Neuron (in vitro differentiated cells): ENCODE data around the gene PAPPA2.
"Not testable (repeated sequence)": the region's sequence is repeated elsewhere in the genome, so short reads cannot be mapped to it uniquely, and the experiment has no call there.

Experiments
- H2AFZ ChIP-seq: one replicate; pipeline ENCODE4 v1.6.1; 2013; ENCODE audit warnings: low read depth, mild to moderate bottlenecking, inconsistent platforms, low read length, moderate library complexity
- H3K27me3 ChIP-seq: one replicate; pipeline ENCODE4 v1.6.1; 2013; ENCODE audit warnings: low read length; ENCODE audit not compliant: insufficient read depth
- H3K36me3 ChIP-seq: one replicate; pipeline ENCODE4 v1.6.1; 2013; ENCODE audit warnings: low read length; ENCODE audit not compliant: insufficient read depth
- H3K4me1 ChIP-seq: one replicate; pipeline ENCODE4 v1.6.1; 2013; ENCODE audit warnings: low read length; ENCODE audit not compliant: insufficient read depth
- H3K4me3 ChIP-seq: 2 replicates; pipeline ENCODE4 v1.5.1; 2013; ENCODE audit warnings: mild to moderate bottlenecking, low read length, moderate library complexity
- H3K9me3 ChIP-seq: one replicate; pipeline ENCODE4 v1.6.1; 2013; ENCODE audit warnings: low read length

PAPPA2 gene

GRCh38 chr1:176543360-176544129 lies 80.6 kb downstream of the PAPPA2 start:
- H3K4me3 ChIP-seq: no peak overlapping the region
- H2AFZ ChIP-seq: no peak overlapping the region
- no peaks in the 10 kb centered on the region for H3K27me3 ChIP-seq
- H3K9me3 ChIP-seq: no peaks in the 10 kb centered on the region
- no peaks in the 10 kb centered on the region for H3K4me1 ChIP-seq
- no peaks in the 10 kb centered on the region for H3K36me3 ChIP-seq

- no peak overlapping the region for H2AFZ ChIP-seq
Observed at GRCh38 chr1:176545034-176545639, 82.2 kb downstream of the PAPPA2 start.

GRCh38 chr1:176546825-176547224 lies 83.8 kb downstream of the PAPPA2 start:
- no peak overlapping the region for H3K4me3 ChIP-seq
- H3K4me1 ChIP-seq: no peaks in the 10 kb centered on the region
- no peak overlapping the region for H2AFZ ChIP-seq
- no peaks in the 10 kb centered on the region for H3K9me3 ChIP-seq
- H3K27me3 ChIP-seq: no peaks in the 10 kb centered on the region
- no peaks in the 10 kb centered on the region for H3K36me3 ChIP-seq

More at GRCh38 chr1:176545034-176545639, 82.2 kb downstream of the PAPPA2 start:
- Histone ChIP-seq H3K36me3 (no peaks in the 10 kb centered on the region), H3K4me1 (no peaks in the 10 kb centered on the region), H3K27me3 (no peaks in the 10 kb centered on the region), H3K4me3 (no peak overlapping the region), H3K9me3 (no peaks in the 10 kb centered on the region)

- no peak overlapping the region for H3K4me3 ChIP-seq
- no peaks in the 10 kb centered on the region for H3K4me1 ChIP-seq
- no peaks in the 10 kb centered on the region for H3K27me3 ChIP-seq
- H2AFZ ChIP-seq: no peak overlapping the region
- no peaks in the 10 kb centered on the region for H3K9me3 ChIP-seq
- H3K36me3 ChIP-seq: no peaks in the 10 kb centered on the region
Observed at GRCh38 chr1:176551146-176551545, 88.2 kb downstream of the PAPPA2 start.

GRCh38 chr1:176552217-176552991 lies 89.4 kb downstream of the PAPPA2 start:
- Histone ChIP-seq H3K9me3 (no peaks in the 10 kb centered on the region), H3K27me3 (no peaks in the 10 kb centered on the region)

GRCh38 chr1:176552999-176553398 lies 90.0 kb downstream of the PAPPA2 start:
- H3K4me3 ChIP-seq: no peak overlapping the region

More at GRCh38 chr1:176552217-176552991, 89.4 kb downstream of the PAPPA2 start:
- H3K36me3 ChIP-seq: no peaks in the 10 kb centered on the region
- no peak overlapping the region for H2AFZ ChIP-seq
- no peak overlapping the region for H3K4me3 ChIP-seq
- H3K4me1 ChIP-seq: no peaks in the 10 kb centered on the region

GRCh38 chr1:176556288-176556687 lies 93.3 kb downstream of the PAPPA2 start:
- no peaks in the 10 kb centered on the region for H3K4me1 ChIP-seq
- no peaks in the 10 kb centered on the region for H3K36me3 ChIP-seq
- H2AFZ ChIP-seq: no peak overlapping the region
- H3K9me3 ChIP-seq: no peaks in the 10 kb centered on the region
- H3K4me3 ChIP-seq: no peak overlapping the region
- no peaks in the 10 kb centered on the region for H3K27me3 ChIP-seq

More at GRCh38 chr1:176552999-176553398, 90.0 kb downstream of the PAPPA2 start:
- H3K4me1 ChIP-seq: no peaks in the 10 kb centered on the region
- H3K27me3 ChIP-seq: no peaks in the 10 kb centered on the region
- no peak overlapping the region for H2AFZ ChIP-seq
- no peaks in the 10 kb centered on the region for H3K36me3 ChIP-seq
- no peaks in the 10 kb centered on the region for H3K9me3 ChIP-seq

- Histone ChIP-seq H3K9me3 (no peaks in the 10 kb centered on the region), H3K27me3 (no peaks in the 10 kb centered on the region), H3K4me3 (no peak overlapping the region), H3K36me3 (no peaks in the 10 kb centered on the region), H2AFZ (no peak overlapping the region), H3K4me1 (no peaks in the 10 kb centered on the region)
Observed at GRCh38 chr1:176557543-176558258, 94.7 kb downstream of the PAPPA2 start.

- no peaks in the 10 kb centered on the region for H3K36me3 ChIP-seq
- H2AFZ ChIP-seq: no peak overlapping the region
- no peaks in the 10 kb centered on the region for H3K4me1 ChIP-seq
- no peaks in the 10 kb centered on the region for H3K27me3 ChIP-seq
- H3K9me3 ChIP-seq: no peaks in the 10 kb centered on the region
- no peak overlapping the region for H3K4me3 ChIP-seq
Observed at GRCh38 chr1:176558561-176558960, 95.6 kb downstream of the PAPPA2 start.

GRCh38 chr1:176559474-176559873 lies 96.5 kb downstream of the PAPPA2 start:
- Histone ChIP-seq H3K27me3 (no peaks in the 10 kb centered on the region), H3K9me3 (no peaks in the 10 kb centered on the region), H2AFZ (no peak overlapping the region), H3K4me3 (no peak overlapping the region), H3K36me3 (no peaks in the 10 kb centered on the region), H3K4me1 (no peaks in the 10 kb centered on the region)

GRCh38 chr1:176559878-176560277 lies 96.9 kb downstream of the PAPPA2 start:
- Histone ChIP-seq H3K36me3 (no peaks in the 10 kb centered on the region), H2AFZ (no peak overlapping the region), H3K4me1 (no peaks in the 10 kb centered on the region), H3K27me3 (no peaks in the 10 kb centered on the region), H3K4me3 (no peak overlapping the region), H3K9me3 (no peaks in the 10 kb centered on the region)

- Histone ChIP-seq H3K9me3 (no peaks in the 10 kb centered on the region), H3K27me3 (no peaks in the 10 kb centered on the region), H3K4me3 (no peak overlapping the region), H3K4me1 (no peaks in the 10 kb centered on the region), H3K36me3 (no peaks in the 10 kb centered on the region), H2AFZ (no peak overlapping the region)
Observed at GRCh38 chr1:176560681-176561080, 97.7 kb downstream of the PAPPA2 start.

- H3K4me1 ChIP-seq, H3K36me3 ChIP-seq, H3K4me3 ChIP-seq, H3K9me3 ChIP-seq, H2AFZ ChIP-seq, H3K27me3 ChIP-seq: not testable (repeated sequence)
Observed at GRCh38 chr1:176561761-176562160, 98.8 kb downstream of the PAPPA2 start.
